H1 (cell line): ENCODE measurements around the gene ATF7. TPM values are rescaled to one million over a fixed set of nuclear protein-coding genes. Genes with fewer than 3 reads are reported as not detected.

ENCODE experiments used
- BACH1 ChIP-seq: IDR thresholded peaks from 2 replicates; pipeline ENCODE4 v1.6.1; 2012; ENCODE audit warnings: low read length, improper control_type of control experiment
- GTF2F1 ChIP-seq: IDR thresholded peaks from 2 replicates; pipeline ENCODE4 v1.6.1; 2012; ENCODE audit warnings: low read depth, low read length, improper control_type of control experiment, borderline replicate concordance
- HDAC2 ChIP-seq, 2 experiments: fragments of 300-600 bp in 1 of 2; sonication (generic) in 1 of 2; IDR thresholded peaks; 2 replicates each; pipeline ENCODE4 v1.6.1; 2011 to 2012; ENCODE audit warnings: low read depth in 2 of 2, low read length in 2 of 2, mild to moderate bottlenecking in 2 of 2, moderate library complexity in 2 of 2, borderline replicate concordance in 1 of 2, inconsistent platforms in 1 of 2
- NANOG ChIP-seq: IDR thresholded peaks from 2 replicates; pipeline ENCODE4 v1.6.1; 2011; ENCODE audit warnings: low read length, low read depth, mild to moderate bottlenecking, inconsistent platforms; ENCODE audit not compliant: insufficient read depth, poor library complexity, severe bottlenecking
- SP1 ChIP-seq: IDR thresholded peaks from 2 replicates; pipeline ENCODE4 v1.6.1; 2011; ENCODE audit warnings: low read depth, low read length
- YY1 ChIP-seq: IDR thresholded peaks from 2 replicates; pipeline ENCODE4 v1.6.1; 2011; ENCODE audit warnings: low read depth, mild to moderate bottlenecking, low read length
- polyA plus RNA-seq, 7 experiments: library from polyadenylated mRNA; depleted of rRNA in 3 of 7; stranded (reverse) in 5 of 7; unstranded in 2 of 7; fragments of >200 nt in 5 of 7; fragments of 200-250 nt in 2 of 7; gene quantifications; 1 replicate in 5 of 7; 2 replicates in 1 of 7; 4 replicates in 1 of 7; pipeline versions ENCODE4 v1.2.1 to v1.2.3, GENCODE V29; 2011 to 2013; ENCODE audit warnings: missing spikeins in 2 of 7, mixed read lengths in 2 of 7
- total RNA-seq: library from RNA; stranded (reverse); fragmentation: NEBNext Ultra II Directional; extraction: Animal tissue kit (Norgen Biotek cat#: 25700); gene quantifications from 2 replicates; pipeline ENCODE4 v1.2.1, GENCODE V29; 2021

The ATF7 gene
- total and polyA plus RNA-seq, 2 of the 8 experiments (the other 6 are each of a cell fraction or from before 2014, with no cell fraction given): 10.1 to 16.6 TPM

DNA sequence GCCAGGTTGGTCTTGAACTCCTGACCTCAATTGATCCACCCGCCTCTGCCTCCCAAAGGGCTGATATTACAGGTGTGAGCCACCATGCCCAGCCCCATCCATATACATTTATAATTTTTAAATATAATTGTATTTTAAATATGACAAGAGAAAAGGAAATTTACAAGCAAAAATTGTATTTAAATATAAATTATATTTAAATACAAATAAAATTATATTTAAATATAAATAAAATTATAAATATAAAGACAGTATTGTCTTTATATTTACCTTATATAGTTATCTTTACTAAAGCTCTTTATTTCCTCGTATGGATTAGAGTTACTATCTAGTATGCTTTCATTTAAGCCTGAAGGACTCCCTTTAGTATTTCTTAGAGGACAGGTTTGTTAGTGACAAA lies 11.9 kb upstream of the ATF7 start (continued):
- TF ChIP-seq HDAC2 (IDR thresholded peaks at IDR 0.05; ENCODE audit: borderline replicate concordance in 1 of 2, low read depth in 2 of 2, low read length in 2 of 2): no peak
- no peak for TF ChIP-seq SP1
- TF ChIP-seq NANOG: no peak
- TF ChIP-seq YY1: no peak
- TF ChIP-seq GTF2F1: no peak
- no peak for TF ChIP-seq BACH1
